ENCODE results near the gene VWA3B.

The VWA3B gene

GRCh38 chr2:98295721-98296414 is 208.9 kb downstream of the VWA3B start:
- Histone ChIP-seq H3K4me1 (peaks cover 0 to 8% (median 0%) of the 10 kb centered on the region in 4 donors), H3K4me3 (no peak overlapping the region), H3K36me3 (no peaks in the 10 kb centered on the region), H3K27ac (no peak overlapping the region), H3K27me3 (peaks cover 0 to 2% of the 10 kb centered on the region in 2 donors), H3K9me3 (no peaks in the 10 kb centered on the region)
- intact Hi-C loops (cut with DNase I; ENCODE audit: low total_unique reads) = no loop called here
- no peak for DNase-seq
- TF ChIP-seq CTCF (IDR thresholded peaks at IDR 0.05) = no peak

- Histone ChIP-seq H3K4me1 (peaks cover 0 to 8% (median 0%) of the 10 kb centered on the region in 4 donors), H3K4me3 (no peak overlapping the region)
These were observed 209.5 kb downstream of the VWA3B start for GRCh38 chr2:98296440-98296839.

GRCh38 chr2:98297817-98298682 is 211.1 kb downstream of the VWA3B start:
- Histone ChIP-seq H3K9me3 (no peaks in the 10 kb centered on the region), H3K4me1 (peaks cover 0 to 8% (median 0%) of the 10 kb centered on the region in 4 donors), H3K27ac (no peak overlapping the region), H3K27me3 (no peaks in the 10 kb centered on the region), H3K4me3 (no peak overlapping the region), H3K36me3 (no peaks in the 10 kb centered on the region)
- no peak for DNase-seq
- intact Hi-C loops (cut with DNase I; ENCODE audit: low total_unique reads) = no loop called here
- TF ChIP-seq CTCF (IDR thresholded peaks at IDR 0.05) = no peak

More at GRCh38 chr2:98296440-98296839, 209.5 kb downstream of the VWA3B start:
- no peak for DNase-seq
- H3K9me3 ChIP-seq = no peaks in the 10 kb centered on the region
- H3K36me3 ChIP-seq = no peaks in the 10 kb centered on the region
- H3K27ac ChIP-seq = no peak overlapping the region
- TF ChIP-seq CTCF (IDR thresholded peaks at IDR 0.05) = no peak
- intact Hi-C loops (cut with DNase I; ENCODE audit: low total_unique reads) = no loop called here
- no peaks in the 10 kb centered on the region for H3K27me3 ChIP-seq

GRCh38 chr2:98298683-98299164 is 211.8 kb downstream of the VWA3B start:
- H3K27me3 ChIP-seq = no peaks in the 10 kb centered on the region
- no peak for DNase-seq
- H3K36me3 ChIP-seq = no peaks in the 10 kb centered on the region
- H3K9me3 ChIP-seq = no peaks in the 10 kb centered on the region
- H3K4me3 ChIP-seq = no peak overlapping the region
- intact Hi-C loops (cut with DNase I; ENCODE audit: low total_unique reads) = no loop called here
- no peak for TF ChIP-seq CTCF (IDR thresholded peaks at IDR 0.05)
- H3K4me1 ChIP-seq = peaks cover 0 to 8% (median 0%) of the 10 kb centered on the region in 4 donors
- no peak overlapping the region for H3K27ac ChIP-seq

- H3K36me3 ChIP-seq = no peaks in the 10 kb centered on the region
- intact Hi-C loops (cut with DNase I; ENCODE audit: low total_unique reads) = no loop called here
- no peaks in the 10 kb centered on the region for H3K9me3 ChIP-seq
- no peak for DNase-seq
- H3K27me3 ChIP-seq = no peaks in the 10 kb centered on the region
- H3K4me1 ChIP-seq = peaks cover 0 to 8% (median 0%) of the 10 kb centered on the region in 4 donors
- no peak for TF ChIP-seq CTCF (IDR thresholded peaks at IDR 0.05)
- no peak overlapping the region for H3K4me3 ChIP-seq
- no peak overlapping the region for H3K27ac ChIP-seq
These were observed 212.4 kb downstream of the VWA3B start for GRCh38 chr2:98299211-98299905.

Measured in tibial artery (tissue), 4 donors.